Measurements from ENCODE around the gene FUCA2. TPM values are rescaled to one million over a fixed set of nuclear protein-coding genes. Genes with fewer than 3 reads are reported as not detected.
A peak's percentile ranks its signal among the peaks of the same experiment; 100 is the strongest.

The FUCA2 gene
- total RNA-seq, 1 experiment from 2014 or later, result 72.1 TPM

DNA sequence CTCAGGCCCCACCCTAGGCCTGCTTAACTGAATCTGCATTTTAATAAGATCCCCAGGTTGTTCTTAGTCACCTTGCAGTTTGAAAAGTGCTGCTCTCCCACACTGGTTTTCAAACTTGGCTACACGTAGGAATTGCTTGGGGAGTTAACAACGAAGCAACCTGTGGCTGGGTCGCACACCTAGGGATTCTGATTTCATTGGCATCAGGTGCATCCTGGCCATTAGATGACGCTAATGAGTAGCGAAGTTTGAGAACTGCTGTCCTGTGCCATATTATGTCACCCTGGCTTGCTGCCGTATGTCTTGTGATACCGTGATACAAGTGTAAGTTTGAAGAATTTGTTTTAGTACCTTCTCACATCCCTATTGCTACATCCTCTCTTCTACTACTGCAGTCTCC, 28.2 kb upstream of the FUCA2 start:
- Mint-ChIP-seq H3K4me3 (no peak overlapping the region), H3K4me1 (peaks cover 31 to 36% of the 10 kb centered on the region in 2 experiments), H3K36me3 (ENCODE audit: insufficient read depth in 1 of 3, low read depth in 3 of 3) (no peaks in the 10 kb centered on the region; a peak in 1 of 7 replicates), H3K9me3 (no peaks in the 10 kb centered on the region), H3K27me3 (ENCODE audit: low read depth) (peaks cover 46% of the 10 kb centered on the region), H3K27ac (no peak overlapping the region)
- H3K9me3 ChIP-seq (ENCODE audit: control insufficient read depth, low read depth, low read length), result no peaks in the 10 kb centered on the region
- peaks cover 9% of the 10 kb centered on the region for H3K23me2 ChIP-seq (ENCODE audit: insufficient read length, low read depth, low read length, poor library complexity, severe bottlenecking)
- WGBS (ENCODE audit: extremely low coverage, insufficient read length, low lambda C conversion rate), result no CpG with 5 or more reads among the region's 7 CpGs
- no peak overlapping the region for H3K27ac ChIP-seq (ENCODE audit: insufficient read length, low read depth, low read length)
- no peak overlapping the region for H2AFZ ChIP-seq (ENCODE audit: low read length)
- H3K27me3 ChIP-seq (ENCODE audit: insufficient read depth, low read length), result peaks cover 4% of the 10 kb centered on the region; the same call in 1 of the 2 replicates
- H3K4me2 ChIP-seq (ENCODE audit: insufficient read depth, insufficient read length, low read length), result no peak overlapping the region
- no peak overlapping the region for H3K56ac ChIP-seq (ENCODE audit: insufficient read length, low read depth, low read length)
- no peaks in the 10 kb centered on the region for H3K79me1 ChIP-seq (ENCODE audit: insufficient read depth, low read depth, low read length, poor library complexity, severe bottlenecking)
- H3K14ac ChIP-seq (ENCODE audit: insufficient read depth, low read length), result no peak overlapping the region
- no peaks in the 10 kb centered on the region for H3K79me2 ChIP-seq (ENCODE audit: insufficient read depth, low read length)
- H4K91ac ChIP-seq (ENCODE audit: insufficient read length, low read depth, low read length), result no peak overlapping the region
- H3K4me1 ChIP-seq (ENCODE audit: insufficient read depth, low read length), result peaks cover 4% of the 10 kb centered on the region; the same call in 1 of the 2 replicates
- H2BK15ac ChIP-seq (ENCODE audit: low read depth, low read length), result no peak overlapping the region
- H3K9ac ChIP-seq (ENCODE audit: extremely low read depth, insufficient read length, low read length), result no peak overlapping the region
- H3T11ph ChIP-seq (ENCODE audit: low read length), result no peak overlapping the region
- H4K20me1 ChIP-seq (ENCODE audit: control insufficient read depth, insufficient read depth, insufficient read length), result no peaks in the 10 kb centered on the region
- no peak overlapping the region for H3K4ac ChIP-seq (ENCODE audit: low read depth, low read length)
- no peak overlapping the region for H2AK5ac ChIP-seq (ENCODE audit: insufficient read length, low read length)
- no peak overlapping the region for H2BK12ac ChIP-seq (ENCODE audit: insufficient read length, low read depth, low read length)
- no peak overlapping the region for H2BK5ac ChIP-seq (ENCODE audit: insufficient read length, low read length)
- TF ChIP-seq CTCF (conservative IDR thresholded peaks at IDR 0.05), result peak; percentile 64
- no peak overlapping the region for H4K5ac ChIP-seq (ENCODE audit: insufficient read length, low read depth, low read length)
- H2BK20ac ChIP-seq (ENCODE audit: low read depth, low read length, poor library complexity, severe bottlenecking), result no peak overlapping the region
- no peak overlapping the region for H3K23ac ChIP-seq (ENCODE audit: insufficient read length, low read depth, low read length)
- peak; percentile 50 for DNase-seq
- H4K8ac ChIP-seq (replicated peaks; ENCODE audit: insufficient read length, low read depth, low read length), result no peak overlapping the region
- H3K18ac ChIP-seq (ENCODE audit: insufficient read length, low read depth, low read length), result no peak overlapping the region
- no peak overlapping the region for H2BK120ac ChIP-seq (ENCODE audit: low read depth, low read length, poor library complexity, severe bottlenecking)
